Kidney (tissue), 11 donors: ENCODE measurements around the gene NUTM2A. TPM values are rescaled to one million over a fixed set of nuclear protein-coding genes. Genes with fewer than 3 reads are reported as not detected.
"Not testable (repeated sequence)": the region's sequence is repeated elsewhere in the genome, so short reads cannot be mapped to it uniquely, and the experiment has no call there.

Experiments used
- DNase-seq, 5 donors: peaks; one replicate each; pipeline ENCODE4 v3.0.0-alpha.2; 2013 to 2020
- FAIRE-seq: peaks from 2 replicates; lab custom pipeline; 2012; peaks lifted over from hg19 to GRCh38; lab: Jason Lieb, UNC
- H3K27ac ChIP-seq, 2 donors: one replicate each; pipeline ENCODE4 v1.7.0; 2013; ENCODE audit warnings: low read depth in 2 of 2, low read length in 2 of 2, inconsistent platforms in 1 of 2
- H3K27me3 ChIP-seq: one replicate; pipeline ENCODE4 v1.7.1; 2013; ENCODE audit warnings: low read length, inconsistent platforms; ENCODE audit not compliant: control insufficient read depth, insufficient read depth
- H3K36me3 ChIP-seq, 3 donors: one replicate each; pipeline versions ENCODE4 v1.7.0 to v1.7.1; 2013; ENCODE audit warnings: low read length in 3 of 3, control low read depth in 1 of 3, inconsistent platforms in 1 of 3; ENCODE audit not compliant: insufficient read depth in 3 of 3, control insufficient read depth in 2 of 3
- H3K4me1 ChIP-seq, 3 donors: one replicate each; pipeline versions ENCODE4 v1.7.0 to v1.7.1; 2013; ENCODE audit warnings: low read length in 3 of 3, inconsistent platforms in 1 of 3, low read depth in 1 of 3; ENCODE audit not compliant: control insufficient read depth in 2 of 3, insufficient read depth in 2 of 3
- H3K4me3 ChIP-seq, 3 donors: one replicate each; pipeline versions ENCODE4 v1.7.0 to v1.8.1; 2013; ENCODE audit warnings: low read length in 3 of 3, control low read depth in 1 of 3, inconsistent platforms in 1 of 3
- H3K9ac ChIP-seq, 3 donors: one replicate each; pipeline versions ENCODE4 v1.7.0 to v1.7.1; 2013; ENCODE audit warnings: low read length in 3 of 3, control low read depth in 1 of 3, inconsistent platforms in 1 of 3
- H3K9me3 ChIP-seq, 3 donors: one replicate each; pipeline versions ENCODE4 v1.7.0 to v1.7.1; 2013; ENCODE audit warnings: low read length in 3 of 3, control low read depth in 1 of 3, inconsistent platforms in 1 of 3; ENCODE audit not compliant: control insufficient read depth in 2 of 3, insufficient read depth in 1 of 3
- intact Hi-C: fragments of 100-400 bp; cut with DNase I; formaldehyde crosslinking; loops from one replicate; pipeline ENCODE4 v1.11.1; 2022
- polyA plus RNA-seq: library from polyadenylated mRNA; stranded (reverse); fragments of 350-450 nt; fragmentation: Illumina TruSeq; extraction: RNeasy Lipid Tissue Mini Kit (QIAGEN cat#74804); gene quantifications from one replicate; pipeline ENCODE4 v1.2.3, GENCODE V29; 2014; ENCODE audit warnings: low read depth, low replicate concordance; ENCODE audit not compliant: insufficient read depth
- total RNA-seq: library from RNA; stranded (reverse); fragmentation: NEBNext Ultra II Directional; extraction: Animal tissue kit (Norgen Biotek cat#: 25700); gene quantifications from one replicate; pipeline ENCODE4 v1.2.1, GENCODE V29; 2021
- donor health status: control.
- donor health status: control.
- donor health status: DM: yes; HTN: yes; CAD: no.
- donor health status: Normal renal cell carcinoma (clear cell type).

NUTM2A gene
- total and polyA plus RNA-seq, 2 donors from 2014 or later = 1.3 to 1.5 TPM

DNA sequence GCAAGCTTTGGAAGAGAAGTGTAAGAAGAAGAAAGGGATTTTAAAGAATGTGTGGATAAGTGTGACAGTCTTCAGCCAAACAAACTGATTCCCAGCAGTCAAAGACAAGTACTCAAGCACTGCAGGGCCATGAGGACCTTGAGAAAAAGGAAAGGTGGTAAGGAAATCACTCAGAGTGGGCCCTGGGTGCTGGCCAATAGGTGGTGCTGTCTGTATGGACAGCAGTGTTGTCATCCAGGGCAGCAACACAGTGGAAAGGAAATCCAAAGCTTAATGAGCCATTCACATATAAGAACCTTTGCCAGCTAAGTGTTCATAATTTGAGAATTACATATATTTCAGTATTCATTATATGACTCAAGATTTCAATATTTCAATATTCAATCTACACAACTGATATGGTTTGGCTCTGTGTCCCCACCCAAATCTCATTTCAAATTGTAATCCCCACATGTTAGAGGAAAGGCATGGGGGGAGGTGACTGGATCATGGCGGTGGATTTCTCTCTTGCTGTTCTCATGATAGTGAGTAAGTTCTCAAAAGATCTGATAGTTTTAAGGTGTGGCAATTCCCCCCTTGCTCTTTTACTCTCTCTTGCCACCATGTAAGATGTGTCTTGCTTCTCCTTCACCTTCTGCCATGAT, 55.6 kb downstream of the NUTM2A start:
- not testable (repeated sequence) for FAIRE-seq, DNase-seq

More for the DNA sequence above, 55.6 kb downstream of the NUTM2A start:
- H3K27me3 ChIP-seq, H3K36me3 ChIP-seq, intact Hi-C loops, H3K9ac ChIP-seq, H3K9me3 ChIP-seq, H3K4me3 ChIP-seq, H3K4me1 ChIP-seq, H3K27ac ChIP-seq: not testable (repeated sequence)

Other genes starting within 250 kb of the NUTM2A start
- gene FAM25A, start 205.2 kb upstream of the NUTM2A start, total RNA-seq = not detected
- gene FAM25A, start 205.2 kb upstream of the NUTM2A start, polyA plus RNA-seq = not detected
- 162 TPM for gene GLUD1, start 130.6 kb upstream of the NUTM2A start, total RNA-seq
- gene GLUD1, start 130.6 kb upstream of the NUTM2A start, polyA plus RNA-seq = 346 TPM
- gene SHLD2, start 130.2 kb upstream of the NUTM2A start, total RNA-seq = 36.9 TPM
- 25.9 TPM for gene SHLD2, start 130.2 kb upstream of the NUTM2A start, polyA plus RNA-seq
- 9.0 TPM for gene NUTM2D, start 132.3 kb downstream of the NUTM2A start, total RNA-seq
- 4.8 TPM for gene NUTM2D, start 132.3 kb downstream of the NUTM2A start, polyA plus RNA-seq